NOMO-1 (cell line): ENCODE measurements around the gene SSNA1.

Experiments used
- DNase-seq, 2 experiments: peaks; one replicate each; lab custom pipeline; 2025; ENCODE audit not compliant: unreplicated experiment in 2 of 2; lab: John Stamatoyannopoulos, UW

Gene SSNA1

DNA sequence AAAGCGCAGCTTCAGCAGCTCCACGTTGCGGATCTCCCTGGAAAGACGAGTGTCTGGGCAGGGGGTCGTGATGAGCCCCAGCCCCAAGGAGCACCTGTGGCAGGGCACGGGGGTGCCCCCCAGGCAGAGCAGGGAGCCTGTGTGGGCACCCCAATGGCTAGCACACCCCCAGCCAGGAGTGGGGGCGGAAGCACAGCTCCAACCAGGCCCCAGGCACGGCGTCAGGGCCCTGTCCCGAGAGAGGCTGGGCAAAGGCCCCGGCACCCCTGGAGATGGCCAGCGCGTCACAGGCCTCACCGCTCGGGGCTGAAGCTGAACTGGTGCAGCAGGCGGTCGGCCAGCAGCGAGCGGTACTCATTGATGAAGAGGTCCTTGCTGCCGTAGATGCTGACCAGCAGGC lies 8.0 kb upstream of the SSNA1 start:
- no peak for DNase-seq

DNA sequence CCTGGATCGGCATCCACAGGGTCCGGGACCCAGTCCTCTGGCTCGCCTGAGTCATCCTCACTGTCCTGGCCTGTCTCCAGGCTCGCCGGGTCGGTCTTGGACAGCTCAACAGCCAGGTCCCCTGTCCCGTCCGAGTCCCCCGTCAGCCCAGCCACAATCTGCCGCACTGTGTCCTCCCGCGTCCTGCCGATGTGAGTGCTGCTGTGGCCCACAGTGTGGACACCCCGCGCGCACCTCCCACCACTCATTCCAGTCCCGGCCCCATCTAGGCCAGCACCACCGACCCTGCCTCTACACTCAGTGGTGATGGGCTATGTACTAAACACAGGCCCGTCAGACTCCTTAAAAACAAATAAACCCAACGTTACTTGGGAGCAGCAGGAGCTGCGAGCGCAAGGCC lies 6.8 kb upstream of the SSNA1 start:
- no peak for DNase-seq

DNA sequence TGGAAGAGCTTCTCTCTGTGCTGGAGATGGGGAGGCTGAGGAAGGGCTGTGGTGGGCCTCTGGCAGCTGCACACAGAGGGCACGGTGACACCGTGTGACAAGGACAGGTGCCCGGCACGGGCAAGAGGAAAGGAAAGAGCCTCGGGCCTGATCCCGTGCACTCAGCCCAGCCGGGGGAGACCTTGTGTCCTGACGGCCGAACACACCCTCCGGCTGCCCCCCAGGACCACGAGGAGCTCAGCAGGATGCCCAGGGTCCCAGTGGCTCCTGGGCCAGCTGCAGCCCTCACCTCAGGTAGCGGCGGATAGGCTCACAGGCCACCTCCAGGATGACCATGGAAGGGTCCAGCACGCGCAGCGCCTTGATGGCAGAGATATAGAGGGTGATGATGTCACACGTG lies 5.6 kb upstream of the SSNA1 start:
- no peak for DNase-seq

DNA sequence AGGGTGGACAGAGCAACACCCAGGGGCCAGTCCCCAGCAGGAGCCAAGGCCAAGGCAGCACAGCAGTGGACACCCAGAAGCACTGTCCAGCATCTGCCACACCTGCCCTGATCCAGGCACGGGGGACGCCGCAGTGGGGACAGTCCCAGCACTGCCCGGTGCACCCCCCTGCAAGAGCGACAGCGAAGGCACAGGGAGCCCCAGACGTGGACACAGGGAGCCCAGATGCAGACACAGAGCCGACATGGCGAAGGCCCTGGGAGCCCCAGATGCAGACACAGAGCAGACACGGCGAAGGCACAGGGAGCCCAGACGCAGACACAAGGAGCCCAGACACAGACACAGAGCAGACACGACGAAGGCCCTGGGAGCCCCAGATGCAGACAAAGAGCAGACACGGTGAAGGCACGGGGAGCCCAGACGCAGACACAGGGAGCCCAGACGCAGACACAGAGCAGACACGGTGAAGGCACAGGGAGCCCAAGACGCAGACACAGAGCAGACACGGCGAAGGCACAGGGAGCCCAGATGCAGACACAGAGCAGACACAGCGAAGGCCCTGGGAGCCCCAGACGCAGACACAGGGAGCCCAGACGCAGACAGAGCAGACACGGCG lies 4.4 kb upstream of the SSNA1 start:
- no peak for DNase-seq

DNA sequence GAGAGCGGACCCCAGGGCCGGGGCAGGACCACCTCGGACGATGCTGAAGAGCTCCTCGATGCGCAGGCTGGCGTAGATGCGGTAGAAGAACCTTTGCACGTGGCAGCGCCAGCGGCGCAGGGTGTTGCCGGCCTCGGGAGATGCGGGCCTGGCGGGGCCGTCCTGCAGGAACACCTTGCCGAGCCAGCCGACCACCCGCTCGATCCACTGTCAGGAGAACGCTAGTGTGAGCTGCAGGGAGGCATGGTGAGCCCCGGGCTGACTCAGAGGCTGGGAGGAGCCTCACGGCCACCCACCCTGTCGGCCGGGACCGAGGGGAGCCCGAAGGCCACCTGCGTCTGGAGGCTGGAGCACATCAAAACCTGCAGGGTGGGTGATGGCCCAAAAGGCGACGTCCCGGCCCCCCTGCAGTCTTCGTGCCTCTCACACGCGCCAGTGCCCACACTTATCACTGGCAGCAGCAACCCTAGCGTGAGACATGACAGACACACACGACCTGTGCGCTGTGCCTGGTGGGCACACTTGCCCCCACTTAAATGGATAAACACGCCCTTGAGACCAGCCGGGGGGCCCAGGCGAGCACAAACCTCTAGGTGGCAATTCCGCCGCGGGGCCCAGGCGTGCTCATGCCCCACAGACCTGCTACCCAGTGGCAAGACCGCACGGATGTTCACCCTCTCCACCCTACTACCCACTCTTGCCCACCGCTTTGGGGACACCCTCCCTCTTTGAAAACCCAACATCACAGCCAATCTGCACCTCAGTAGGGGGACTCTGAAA lies 3.4 kb upstream of the SSNA1 start:
- no peak for DNase-seq

DNA sequence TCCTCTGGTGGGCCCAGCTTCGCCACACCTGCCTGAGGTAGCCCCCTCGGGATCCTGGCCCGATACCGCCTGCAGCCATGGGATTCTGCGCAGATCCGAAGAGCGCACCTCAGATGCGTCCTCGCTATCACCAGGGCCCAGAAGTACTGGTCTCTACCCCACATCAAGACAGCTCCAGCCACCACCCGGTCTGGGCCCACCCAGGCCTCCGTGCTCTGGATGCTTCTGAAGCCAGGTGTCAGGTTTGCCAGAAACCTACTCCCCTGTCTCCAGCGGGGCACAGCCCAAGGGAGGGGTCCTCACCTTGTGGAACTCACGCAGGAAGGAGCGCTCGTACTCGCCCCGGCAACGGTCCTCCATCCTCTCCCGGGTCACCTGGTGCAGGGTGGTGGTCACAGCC lies 2.6 kb upstream of the SSNA1 start:
- no peak for DNase-seq

DNA sequence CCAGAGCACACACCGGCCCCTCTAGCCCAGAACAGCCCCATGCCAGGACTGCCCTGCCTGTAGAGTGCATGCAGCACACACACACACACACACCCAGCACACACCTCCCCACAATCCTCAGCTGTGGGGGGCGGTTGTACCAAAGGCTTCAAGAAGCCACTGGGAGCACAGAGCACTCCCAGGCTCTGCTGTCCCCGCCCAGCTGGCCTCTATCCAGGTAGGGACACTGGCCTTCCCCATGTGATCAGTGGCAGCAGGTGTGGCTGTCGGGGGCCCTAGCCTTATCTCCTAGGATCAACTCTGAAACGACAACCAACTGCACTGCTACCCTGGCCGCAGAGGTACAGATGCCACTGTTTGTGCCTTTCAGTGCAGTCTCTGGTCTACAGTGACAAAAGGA lies 2.1 kb upstream of the SSNA1 start:
- no peak for DNase-seq

DNA sequence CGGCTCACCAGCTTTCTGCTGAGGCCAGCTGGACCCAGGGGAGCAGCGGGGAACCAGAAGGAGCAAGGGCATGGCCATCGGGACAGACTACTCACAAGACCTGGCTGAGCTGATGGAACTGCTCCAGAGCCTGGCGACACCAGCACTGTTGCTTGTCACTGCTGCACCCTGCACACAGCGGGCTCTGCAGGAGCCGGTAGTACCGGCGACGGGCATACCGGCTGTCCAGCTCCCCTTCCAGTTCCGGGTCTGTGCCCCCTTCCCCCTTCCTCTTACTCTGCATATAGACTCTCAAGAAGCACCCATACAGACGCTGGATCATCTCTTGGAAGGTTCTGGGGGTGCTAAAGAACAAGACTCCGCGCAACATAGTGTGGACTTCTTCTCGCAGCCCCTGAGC lies 1.1 kb upstream of the SSNA1 start:
- DNase-seq: no peak

DNA sequence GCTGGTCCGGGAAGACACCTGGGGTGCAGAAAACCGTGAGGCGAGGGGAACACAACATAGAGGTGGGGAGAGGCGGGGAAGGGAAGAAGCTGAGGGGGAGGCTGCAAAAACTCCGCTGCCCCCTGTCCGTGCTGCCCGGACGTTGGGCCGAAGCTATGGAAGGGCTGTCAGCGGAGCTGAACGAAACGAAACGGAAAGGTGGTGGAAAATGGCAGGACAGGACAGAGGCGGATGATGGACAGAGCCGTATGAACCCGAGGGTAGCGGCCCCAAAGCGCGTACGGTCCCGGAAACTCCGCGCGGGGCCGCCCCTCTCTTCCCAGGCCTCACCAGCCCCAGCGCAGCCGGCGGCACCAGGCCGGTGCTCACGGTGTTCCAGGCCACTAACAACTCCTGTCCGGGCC lies 388 bp upstream of the SSNA1 start:
- DNase-seq: no peak

DNA sequence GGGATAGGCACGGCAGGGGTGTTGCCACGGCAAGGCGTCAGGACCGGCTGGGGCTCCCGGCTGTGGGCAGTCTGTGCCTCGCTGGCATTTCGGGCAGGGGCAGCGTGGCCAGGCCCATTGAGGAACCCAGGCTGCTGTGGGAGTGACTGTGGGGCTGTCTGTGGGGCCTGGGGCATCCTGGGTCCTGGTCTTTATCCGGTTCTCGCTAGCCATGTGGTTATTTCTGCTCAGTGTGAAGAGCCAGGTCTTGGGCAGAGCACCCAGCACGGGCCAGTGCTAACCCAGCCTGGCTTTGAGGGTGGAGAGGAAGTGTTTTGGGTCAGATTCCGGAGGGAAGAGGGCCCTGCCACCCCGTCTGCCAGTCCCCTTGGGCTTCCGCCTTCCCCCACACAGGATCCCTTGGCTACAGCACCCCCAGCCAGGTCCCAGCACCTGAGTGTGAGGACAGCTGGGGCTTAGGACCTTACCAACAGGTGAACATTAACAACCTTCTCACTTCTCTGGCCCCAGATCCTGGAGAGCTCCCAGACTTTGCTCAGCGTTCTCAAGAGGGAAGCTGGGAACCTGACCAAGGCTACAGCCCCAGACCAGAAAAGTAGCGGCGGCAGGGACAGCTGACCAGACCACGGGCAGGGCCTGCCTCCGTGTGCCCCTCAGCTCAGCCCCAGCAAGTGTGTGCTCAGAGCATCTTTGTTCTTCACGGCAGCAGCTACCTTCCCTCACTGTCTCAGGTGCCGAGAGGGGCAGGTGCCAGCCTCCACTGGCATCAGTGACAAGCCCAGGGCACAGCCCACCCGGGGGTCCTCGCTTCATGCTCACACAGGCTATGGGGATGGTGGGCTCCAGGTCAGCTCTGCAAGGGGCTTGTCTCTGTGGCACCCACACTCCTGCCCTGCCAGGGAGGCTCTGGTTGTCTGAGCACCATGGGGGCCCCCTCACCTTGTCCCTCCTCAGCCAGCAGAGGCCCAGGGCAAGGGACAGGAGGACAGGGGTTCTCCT lies 1.1 kb downstream of the SSNA1 start:
- no peak for DNase-seq

DNA sequence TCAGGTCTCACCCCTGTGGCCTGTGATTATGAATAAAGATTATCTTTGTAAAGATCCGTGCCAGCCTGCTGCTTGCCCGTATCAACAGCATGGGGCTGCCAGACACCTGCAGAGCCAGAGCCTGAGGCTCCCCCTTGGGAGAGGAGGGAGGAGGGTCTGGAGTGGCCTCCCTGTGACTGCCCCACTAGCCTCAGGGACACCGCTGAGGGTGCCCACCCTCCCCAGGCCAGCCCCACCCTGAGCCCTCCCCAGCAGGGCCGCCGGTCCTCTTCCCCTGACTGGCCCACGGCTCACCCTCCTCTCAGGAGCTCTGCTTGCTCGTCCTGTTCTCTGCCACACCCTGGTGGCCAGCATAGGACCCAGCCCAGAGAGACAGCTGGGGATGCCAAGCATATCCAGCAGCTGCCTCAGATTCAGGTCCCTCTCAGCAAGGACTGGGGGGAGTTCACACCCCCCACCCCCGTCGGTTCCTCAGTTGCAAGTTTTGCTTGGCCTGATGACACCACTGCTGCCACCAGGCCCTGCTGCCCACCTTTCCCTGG lies 1.9 kb downstream of the SSNA1 start:
- DNase-seq: no peak

DNA sequence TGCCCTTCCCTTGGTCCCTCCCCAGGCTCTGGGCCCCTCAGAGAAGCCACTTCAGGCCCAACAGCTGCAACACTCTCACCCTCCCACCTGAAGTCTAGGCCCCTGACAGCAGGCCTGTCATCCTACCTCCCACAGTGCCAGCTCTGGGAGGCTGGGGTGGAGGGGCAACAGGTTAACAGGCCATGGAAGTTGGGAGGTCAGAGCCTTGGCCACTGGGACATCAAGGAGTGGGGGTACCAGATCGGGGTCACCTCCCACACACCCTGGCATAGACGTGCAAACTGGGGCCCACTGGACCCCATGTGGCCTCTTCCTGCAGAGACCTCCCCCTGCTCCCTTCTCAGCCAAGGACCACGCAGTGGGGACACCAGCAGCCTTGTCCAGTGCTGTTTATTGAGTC lies 2.8 kb downstream of the SSNA1 start:
- DNase-seq: no peak

DNA sequence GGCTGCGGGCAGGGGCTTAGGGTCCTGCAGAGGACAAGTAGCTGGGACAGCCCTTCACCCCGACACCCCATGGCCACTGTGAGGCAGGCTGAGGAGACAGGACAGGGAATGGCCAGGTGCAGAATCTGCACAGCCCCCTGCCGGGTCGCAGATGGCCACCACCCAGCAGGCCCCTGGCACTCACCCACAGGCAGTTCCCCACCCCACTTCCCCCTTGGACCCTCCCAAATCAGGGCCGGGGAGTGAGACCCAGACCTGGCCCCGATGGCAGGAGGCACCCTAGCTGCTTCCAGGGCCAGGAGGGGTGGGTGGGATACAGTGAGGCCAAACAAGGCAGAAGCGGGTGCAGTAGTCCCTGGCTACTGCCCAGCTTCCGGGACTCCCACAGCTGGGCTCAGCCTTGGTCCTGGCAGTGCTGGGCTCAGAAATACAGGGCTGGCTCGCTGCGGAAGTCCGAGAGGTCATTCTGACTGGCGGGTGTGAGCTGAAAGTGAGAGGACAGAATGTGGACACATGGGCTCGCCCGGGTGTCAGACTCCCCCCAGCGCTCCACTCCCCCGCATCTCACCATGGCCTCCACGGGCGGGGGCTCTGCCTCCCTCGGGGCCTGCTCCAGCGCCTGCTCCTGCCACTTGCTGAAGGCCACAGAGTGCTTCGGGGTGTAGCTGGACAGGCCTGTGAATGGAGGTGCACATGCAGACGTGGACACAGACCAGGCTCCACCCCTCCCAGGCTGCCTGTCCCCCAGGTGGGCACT lies 3.4 kb downstream of the SSNA1 start:
- no peak for DNase-seq

DNA sequence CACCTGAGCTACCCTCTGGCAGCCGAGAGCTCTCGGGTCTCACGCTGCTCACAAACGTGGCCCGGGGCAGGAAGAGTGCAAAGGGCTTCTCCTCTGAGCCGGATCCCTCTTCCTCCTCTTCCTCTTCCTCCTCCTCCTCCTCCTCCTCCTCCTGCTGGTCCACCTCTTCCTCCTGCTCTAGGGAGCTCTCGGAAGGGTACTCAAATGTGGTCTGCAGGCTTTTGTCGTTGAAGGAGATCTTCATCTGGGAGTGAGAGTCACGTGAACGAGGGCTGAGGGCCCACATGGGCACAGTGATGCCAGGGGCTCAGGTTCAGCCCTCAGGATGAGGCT lies 3.9 kb downstream of the SSNA1 start:
- DNase-seq: no peak

DNA sequence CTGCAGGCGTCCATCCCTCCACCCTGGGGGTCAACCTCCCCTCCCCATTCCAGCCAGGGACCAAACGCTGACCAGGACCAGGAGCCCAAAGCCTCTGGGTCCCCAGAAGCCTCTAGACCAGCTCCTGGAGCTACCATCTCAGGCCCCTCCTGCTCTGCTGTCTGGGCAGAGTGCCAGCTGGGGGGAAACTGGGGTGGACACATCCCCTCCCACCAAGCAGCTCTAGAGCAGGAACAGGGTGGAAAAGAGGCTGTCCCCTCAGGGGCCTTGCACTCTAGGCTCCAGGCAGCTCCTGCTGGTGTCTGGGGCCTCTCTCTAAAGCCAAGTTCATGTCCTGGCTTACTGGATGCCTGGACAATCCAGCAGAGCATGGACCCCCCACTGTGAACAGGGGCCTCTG lies 4.4 kb downstream of the SSNA1 start:
- no peak for DNase-seq

DNA sequence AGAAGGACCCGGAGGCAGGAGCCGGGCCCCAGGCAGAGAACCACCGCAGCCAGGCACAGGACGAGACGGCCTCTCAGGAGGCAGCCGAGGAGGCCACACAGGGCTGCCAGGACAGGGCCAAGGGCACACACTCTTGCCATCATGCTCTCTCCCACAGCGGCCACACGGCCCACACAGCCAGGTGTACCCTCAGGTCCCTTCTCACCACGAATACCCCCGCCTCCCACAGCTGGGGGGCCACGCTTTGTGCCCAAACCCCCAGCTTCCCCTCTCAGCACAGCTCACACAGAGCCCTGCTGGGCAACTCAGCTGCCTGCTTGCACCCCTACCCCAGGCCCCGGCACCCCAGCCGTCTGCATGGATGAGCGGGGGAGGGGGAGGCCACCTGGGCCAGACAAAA lies 5.3 kb downstream of the SSNA1 start:
- no peak for DNase-seq

DNA sequence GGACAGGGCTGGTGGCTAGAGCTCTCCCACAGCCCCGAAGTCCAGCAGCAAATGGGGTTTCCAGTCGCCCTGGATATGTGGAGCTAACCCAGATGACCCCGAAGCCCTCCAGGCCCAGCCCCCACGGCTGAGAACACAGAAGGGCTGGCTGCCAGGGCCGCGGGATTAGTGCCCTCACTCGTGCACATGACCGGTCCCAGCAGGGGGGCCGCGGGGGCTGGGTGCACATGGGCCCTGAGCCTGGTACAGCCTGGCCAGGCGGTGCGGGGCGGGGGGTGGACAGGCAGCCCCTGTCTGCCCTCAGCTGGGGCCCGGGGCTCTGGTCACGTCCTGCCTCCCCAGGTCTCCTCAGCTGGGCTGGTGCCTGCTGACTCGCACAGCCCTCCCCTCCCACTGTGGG lies 5.9 kb downstream of the SSNA1 start:
- DNase-seq: no peak

DNA sequence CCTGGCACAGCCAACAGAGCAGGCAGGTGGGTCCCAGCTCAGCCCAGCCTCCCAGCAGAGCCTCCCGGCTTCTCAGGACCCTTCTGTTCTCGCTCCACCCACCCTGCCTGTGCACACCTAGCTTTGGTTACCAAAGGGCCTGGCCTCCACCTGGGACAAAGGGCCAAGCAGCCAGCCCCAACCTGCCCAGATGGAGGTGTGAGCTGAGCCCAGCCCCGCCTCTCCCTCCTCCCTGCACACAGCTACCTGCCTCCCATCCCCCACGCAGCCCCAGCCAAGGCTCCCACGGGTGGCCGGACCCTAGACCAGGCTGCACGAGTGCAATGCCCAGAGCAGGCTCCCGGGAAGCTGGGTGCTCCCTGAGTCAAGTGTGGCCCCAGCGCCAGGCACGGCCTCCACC lies 6.4 kb downstream of the SSNA1 start:
- no peak for DNase-seq

DNA sequence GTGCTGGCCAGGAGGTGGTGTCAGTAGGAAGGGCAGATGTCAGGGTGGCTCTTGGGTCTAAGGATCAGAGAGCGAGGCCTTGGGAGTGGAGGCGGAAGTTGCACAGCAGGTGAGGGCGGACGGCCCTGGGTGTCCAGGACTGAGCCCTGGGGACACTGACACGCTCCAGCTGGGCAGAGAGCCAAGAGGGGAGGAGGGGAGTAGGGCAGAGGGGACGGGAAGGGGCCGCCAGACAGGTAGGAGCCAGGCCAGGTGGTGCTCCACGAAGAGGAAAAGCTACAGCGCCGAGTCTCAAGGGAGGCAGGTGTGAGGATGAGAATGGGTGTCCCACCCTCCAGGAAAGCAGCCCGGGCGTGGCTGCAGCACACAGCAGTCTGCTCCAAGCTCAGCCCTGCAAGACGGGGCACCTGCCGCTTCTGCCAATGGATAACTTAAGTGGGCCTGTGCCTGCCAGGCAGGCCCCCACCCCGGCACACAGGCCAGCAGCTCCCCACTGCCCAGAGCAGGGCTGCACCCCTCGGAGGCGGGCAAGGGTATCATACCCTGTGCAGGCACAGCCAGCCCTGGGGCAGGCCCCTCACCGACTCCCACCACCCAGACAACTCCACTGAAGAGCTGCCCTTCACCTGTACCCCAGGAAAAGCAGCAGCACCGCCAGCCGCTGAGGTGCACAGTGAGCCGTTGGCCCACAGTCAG lies 7.2 kb downstream of the SSNA1 start:
- DNase-seq: no peak
